ENCODE results near the gene SRSF1.
A peak's percentile ranks its signal among the peaks of the same experiment; 100 is the strongest.
"Not testable (repeated sequence)": the region's sequence is repeated elsewhere in the genome, so short reads cannot be mapped to it uniquely, and the experiment has no call there.

Gene SRSF1

GRCh38 chr17:57976594-57976993 is 30.5 kb downstream of the SRSF1 start:
- intact Hi-C loops (cut with DNase I), result no loop called here
- DNase-seq, result no peak

- peak in 1 of 42 donors; percentile 43 for DNase-seq
- intact Hi-C loops (cut with DNase I), result no loop called here
Observed at GRCh38 chr17:57975044-57975443, 32.0 kb downstream of the SRSF1 start.

GRCh38 chr17:57974053-57974824 is 32.8 kb downstream of the SRSF1 start:
- DNase-seq, result peak in 1 of 42 donors; percentile 39
- intact Hi-C loops (cut with DNase I), result not testable (repeated sequence)

GRCh38 chr17:57972151-57972550 is 34.9 kb downstream of the SRSF1 start:
- peak in 1 of 42 donors; percentile 28 for DNase-seq
- intact Hi-C loops (cut with DNase I), result no loop called here

GRCh38 chr17:57971572-57971971 is 35.5 kb downstream of the SRSF1 start:
- intact Hi-C loops (cut with DNase I), result no loop called here
- peak in 1 of 42 donors; percentile 32 for DNase-seq

GRCh38 chr17:57970710-57971109 is 36.3 kb downstream of the SRSF1 start:
- intact Hi-C loops (cut with DNase I), result no loop called here
- peak in 1 of 42 donors; percentile 39 for DNase-seq

GRCh38 chr17:57968456-57968855 is 38.6 kb downstream of the SRSF1 start:
- intact Hi-C loops (cut with DNase I), result no loop called here

GRCh38 chr17:57966875-57967274 is 40.2 kb downstream of the SRSF1 start:
- peak in 1 of 42 donors; percentile 34 for DNase-seq
- intact Hi-C loops (cut with DNase I), result no loop called here

More at GRCh38 chr17:57968456-57968855, 38.6 kb downstream of the SRSF1 start:
- peak in 1 of 42 donors; percentile 21 for DNase-seq

- intact Hi-C loops (cut with DNase I), result no loop called here
- DNase-seq, result no peak
Observed at GRCh38 chr17:57966246-57966645, 40.8 kb downstream of the SRSF1 start.

GRCh38 chr17:57965521-57966160 is 41.4 kb downstream of the SRSF1 start:
- DNase-seq, result peak in 3 of 42 donors; percentile 12 to 35 (median 14)

GRCh38 chr17:57963149-57963511 is 43.9 kb downstream of the SRSF1 start:
- intact Hi-C loops (cut with DNase I), result no loop called here
- peak in 3 of 42 donors; percentile 4 to 40 (median 20) for DNase-seq

More at GRCh38 chr17:57965521-57966160, 41.4 kb downstream of the SRSF1 start:
- intact Hi-C loops (cut with DNase I), result no loop called here

- intact Hi-C loops (cut with DNase I), result no loop called here
- peak in 4 of 42 donors; percentile 6 to 43 (median 18) for DNase-seq
Observed at GRCh38 chr17:57962279-57963148, 44.5 kb downstream of the SRSF1 start.

- DNase-seq, result peak in 6 of 42 donors; percentile 1 to 33 (median 17)
- intact Hi-C loops (cut with DNase I), result no loop called here
Observed at GRCh38 chr17:57959929-57960328, 47.1 kb downstream of the SRSF1 start.

GRCh38 chr17:57958391-57958790 is 48.7 kb downstream of the SRSF1 start:
- peak in 12 of 42 donors; percentile 1 to 41 (median 10) for DNase-seq
- intact Hi-C loops (cut with DNase I), result not testable (repeated sequence)

- DNase-seq, result peak in 9 of 42 donors; percentile 3 to 26 (median 5)
- intact Hi-C loops (cut with DNase I), result no loop called here
Observed at GRCh38 chr17:57957886-57958285, 49.2 kb downstream of the SRSF1 start.

GRCh38 chr17:57957120-57957850 is 49.8 kb downstream of the SRSF1 start:
- peak in 14 of 42 donors; percentile 3 to 40 (median 14) for DNase-seq
- intact Hi-C loops (cut with DNase I), result no loop called here

- intact Hi-C loops (cut with DNase I), result no loop called here
Observed at GRCh38 chr17:57956291-57957119, 50.5 kb downstream of the SRSF1 start.

More at GRCh38 chr17:57956291-57957119, 50.5 kb downstream of the SRSF1 start:
- DNase-seq, result peak in 14 of 42 donors; percentile 4 to 45 (median 22)
